H1 (cell line): ENCODE results near the gene STK32C. TPM values are rescaled to one million over a fixed set of nuclear protein-coding genes. Genes with fewer than 3 reads are reported as not detected.

ENCODE experiments used
- CTCF ChIA-PET: fragments of 300-600 bp; sonication (Branson Sonifier 250); formaldehyde crosslinking; loops from one replicate; lab custom pipeline; 2021; ENCODE audit not compliant: partially characterized antibody; lab: Charles Lee
- POLR2A ChIA-PET: fragments of 300-600 bp; sonication (Branson Sonifier 250); formaldehyde crosslinking; loops from one replicate; lab custom pipeline; 2021; ENCODE audit warnings: inconsistent platforms; ENCODE audit not compliant: partially characterized antibody; lab: Charles Lee
- DNase-seq, 2 experiments: peaks; one replicate each; pipeline versions ENCODE4 v3.0.0 to v3.0.0-alpha.2; 2010 to 2022; ENCODE audit warnings: low spot score in 2 of 2, low read depth in 1 of 2, mixed read lengths in 1 of 2
- FAIRE-seq: peaks from 2 replicates; lab custom pipeline; 2011; peaks lifted over from hg19 to GRCh38; lab: Jason Lieb, UNC
- H2AFZ ChIP-seq: 2 replicates; pipeline ENCODE4 v1.8.1; 2012; ENCODE audit warnings: low read length, inconsistent platforms
- H2AK5ac ChIP-seq: 2 replicates; pipeline ENCODE4 v1.6.1; 2013; ENCODE audit warnings: low read depth, low read length
- H2BK120ac ChIP-seq: replicated peaks from 2 replicates; pipeline ENCODE3; 2013; ENCODE audit warnings: low read depth, low read length, inconsistent platforms
- H2BK12ac ChIP-seq: 2 replicates; pipeline ENCODE4 v1.6.1; 2013; ENCODE audit warnings: low read depth, low read length
- H2BK15ac ChIP-seq: 2 replicates; pipeline ENCODE4 v1.6.1; 2013; ENCODE audit warnings: low read length
- H2BK20ac ChIP-seq: 2 replicates; pipeline ENCODE4 v1.6.1; 2013; ENCODE audit warnings: low read length
- H2BK5ac ChIP-seq: 2 replicates; pipeline ENCODE4 v1.6.1; 2013; ENCODE audit warnings: low read depth, low read length
- H3K14ac ChIP-seq: 2 replicates; pipeline ENCODE4 v1.6.1; 2013; ENCODE audit warnings: inconsistent platforms; ENCODE audit not compliant: insufficient read length
- H3K18ac ChIP-seq: 2 replicates; pipeline ENCODE4 v1.6.1; 2013; ENCODE audit warnings: low read length; ENCODE audit errors: extremely low read depth
- H3K23ac ChIP-seq: 2 replicates; pipeline ENCODE4 v1.6.1; 2013; ENCODE audit warnings: inconsistent platforms; ENCODE audit not compliant: insufficient read length
- H3K23me2 ChIP-seq: 2 replicates; pipeline ENCODE4 v1.6.1; 2013; ENCODE audit warnings: low read depth, low read length
- H3K27ac ChIP-seq: 2 replicates; pipeline ENCODE4 v1.6.1; 2011; ENCODE audit warnings: low read depth, low read length, inconsistent platforms
- H3K27me3 ChIP-seq, 4 experiments: replicated peaks in 1 of 4; 1 replicate in 1 of 4; 2 replicates in 3 of 4; pipeline versions ENCODE4 v1.6.1 to v1.8.1; 2011 to 2013; ENCODE audit warnings: low read length in 3 of 4, mild to moderate bottlenecking in 3 of 4, inconsistent platforms in 2 of 4, mixed read lengths in 2 of 4, moderate library complexity in 1 of 4; ENCODE audit not compliant: control insufficient read depth in 3 of 4, insufficient read depth in 3 of 4; ENCODE audit errors: extremely low read depth in 1 of 4
- H3K36me3 ChIP-seq, 4 experiments: 2 replicates each; pipeline versions ENCODE4 v1.6.1 to v1.8.1; 2011 to 2013; ENCODE audit warnings: mild to moderate bottlenecking in 4 of 4, low read length in 3 of 4, moderate library complexity in 2 of 4, control low read depth in 1 of 4, inconsistent platforms in 1 of 4; ENCODE audit not compliant: insufficient read depth in 4 of 4, control insufficient read depth in 2 of 4
- H3K4ac ChIP-seq: replicated peaks from 2 replicates; pipeline ENCODE3; 2013; ENCODE audit warnings: low read length, low read depth, mixed read lengths, inconsistent platforms; ENCODE audit not compliant: insufficient read length
- H3K4me1 ChIP-seq, 4 experiments: replicated peaks in 1 of 4; 1 replicate in 1 of 4; 2 replicates in 3 of 4; pipeline versions ENCODE4 v1.6.1 to v1.8.1; 2011 to 2013; ENCODE audit warnings: low read length in 3 of 4, inconsistent platforms in 2 of 4, mixed read lengths in 1 of 4; ENCODE audit not compliant: insufficient read depth in 4 of 4, control insufficient read depth in 3 of 4
- H3K4me2 ChIP-seq, 2 experiments: 2 replicates each; pipeline versions ENCODE4 v1.6.1 to v1.8.1; 2011 to 2013; ENCODE audit warnings: low read depth in 2 of 2, low read length in 2 of 2, control low read depth in 1 of 2, inconsistent platforms in 1 of 2, mild to moderate bottlenecking in 1 of 2; ENCODE audit not compliant: insufficient read depth in 1 of 2
- H3K4me3 ChIP-seq, 4 experiments: fragments of 200-600, 300-600 bp in 1 of 4; sonication (generic), shearing (Covaris generic), sonication (Bioruptor Twin) in 1 of 4; 2 replicates each; pipeline versions ENCODE4 v1.5.1 to v1.8.1; 2011 to 2016; ENCODE audit warnings: low read length in 4 of 4, low read depth in 3 of 4, control low read depth in 2 of 4, inconsistent platforms in 2 of 4, mild to moderate bottlenecking in 2 of 4, mixed read lengths in 1 of 4, moderate library complexity in 1 of 4; ENCODE audit not compliant: insufficient read depth in 2 of 4; ENCODE audit errors: extremely low read depth in 1 of 4
- H3K56ac ChIP-seq: replicated peaks from 2 replicates; pipeline ENCODE3; 2013; ENCODE audit warnings: low read depth, mild to moderate bottlenecking, mixed read lengths, low read length, inconsistent platforms; ENCODE audit not compliant: insufficient read length
- H3K79me1 ChIP-seq: 2 replicates; pipeline ENCODE4 v1.6.1; 2013; ENCODE audit warnings: low read depth, low read length, control low read depth
- H3K79me2 ChIP-seq, 2 experiments: 2 replicates each; pipeline versions ENCODE4 v1.6.1 to v1.8.1; 2012 to 2013; ENCODE audit warnings: low read length in 2 of 2, mild to moderate bottlenecking in 2 of 2, inconsistent platforms in 1 of 2; ENCODE audit not compliant: insufficient read depth in 2 of 2, control insufficient read depth in 1 of 2
- H3K9ac ChIP-seq, 4 experiments: replicated peaks in 1 of 4; 1 replicate in 1 of 4; 2 replicates in 3 of 4; pipeline versions ENCODE4 v1.6.1 to v1.8.1; 2011 to 2013; ENCODE audit warnings: low read depth in 3 of 4, low read length in 3 of 4, control low read depth in 2 of 4, mild to moderate bottlenecking in 2 of 4, moderate library complexity in 2 of 4, inconsistent platforms in 1 of 4; ENCODE audit errors: extremely low read depth in 1 of 4
- H3K9me3 ChIP-seq, 2 experiments: 2 replicates each; pipeline versions ENCODE4 v1.6.1 to v1.8.1; 2012 to 2013; ENCODE audit warnings: mild to moderate bottlenecking in 2 of 2, moderate library complexity in 2 of 2, control low read depth in 1 of 2, inconsistent platforms in 1 of 2, low read depth in 1 of 2, low read length in 1 of 2, mixed read lengths in 1 of 2; ENCODE audit not compliant: insufficient read depth in 2 of 2
- H4K20me1 ChIP-seq, 2 experiments: replicated peaks in 1 of 2; 2 replicates each; pipeline versions ENCODE3 to v1.8.1; 2011 to 2013; ENCODE audit warnings: inconsistent platforms in 2 of 2, low read length in 2 of 2, mild to moderate bottlenecking in 1 of 2; ENCODE audit not compliant: insufficient read depth in 2 of 2, control insufficient read depth in 1 of 2
- H4K5ac ChIP-seq: 2 replicates; pipeline ENCODE4 v1.6.1; 2013; ENCODE audit warnings: low read length, low read depth, mixed read lengths, inconsistent platforms; ENCODE audit not compliant: insufficient read length
- H4K8ac ChIP-seq: 2 replicates; pipeline ENCODE4 v1.8.0; 2013; ENCODE audit warnings: mild to moderate bottlenecking, moderate library complexity, low read length, inconsistent platforms; ENCODE audit not compliant: insufficient read depth; ENCODE audit errors: extremely low read depth
- H4K91ac ChIP-seq: replicated peaks from 2 replicates; pipeline ENCODE3; 2013; ENCODE audit warnings: low read length, mixed read lengths, inconsistent platforms; ENCODE audit not compliant: insufficient read length
- BACH1 ChIP-seq: IDR thresholded peaks from 2 replicates; pipeline ENCODE4 v1.6.1; 2012; ENCODE audit warnings: low read length, improper control_type of control experiment
- CTBP2 ChIP-seq: IDR thresholded peaks from 2 replicates; pipeline ENCODE4 v1.7.0; 2011; ENCODE audit warnings: borderline replicate concordance, mild to moderate bottlenecking, moderate library complexity, mixed read lengths, low read length; ENCODE audit not compliant: insufficient read depth, insufficient read length
- HDAC6 ChIP-seq: IDR thresholded peaks from one replicate; pipeline ENCODE4 v1.7.1; 2012; ENCODE audit warnings: low read depth, mild to moderate bottlenecking, inconsistent platforms, low read length, moderate library complexity
- JUN ChIP-seq: IDR thresholded peaks from 2 replicates; pipeline ENCODE4 v1.6.1; 2011; ENCODE audit warnings: low read depth, mild to moderate bottlenecking, improper control_type of control experiment, low read length
- POLR2AphosphoS5 ChIP-seq: IDR thresholded peaks from 2 replicates; pipeline ENCODE4 v1.6.1; 2011; ENCODE audit warnings: low read depth, low read length
- SIN3A ChIP-seq, 2 experiments: IDR thresholded peaks in 1 of 2; conservative IDR thresholded peaks in 1 of 2; 2 replicates each; pipeline ENCODE4 v1.6.1; 2011 to 2012; ENCODE audit warnings: low read length in 2 of 2, improper control_type of control experiment in 1 of 2, low read depth in 1 of 2, mild to moderate bottlenecking in 1 of 2
- SIX5 ChIP-seq: IDR thresholded peaks from 2 replicates; pipeline ENCODE4 v1.6.1; 2011; ENCODE audit warnings: mild to moderate bottlenecking, low read depth, low read length
- SP2 ChIP-seq: IDR thresholded peaks from 2 replicates; pipeline ENCODE4 v1.6.1; 2012; ENCODE audit warnings: mild to moderate bottlenecking, low read length, inconsistent platforms
- SRF ChIP-seq: IDR thresholded peaks from 2 replicates; pipeline ENCODE4 v1.6.1; 2011; ENCODE audit warnings: mild to moderate bottlenecking, low read depth, low read length, moderate library complexity
- SUZ12 ChIP-seq: fragments of 200-600 bp; sonication (generic); IDR thresholded peaks from 2 replicates; pipeline ENCODE4 v1.6.1; 2012; ENCODE audit warnings: mild to moderate bottlenecking, inconsistent platforms, low read length, moderate library complexity, mixed read lengths
- TAF7 ChIP-seq: optimal IDR thresholded peaks from 2 replicates; pipeline ENCODE3; 2011; ENCODE audit warnings: low read depth, mild to moderate bottlenecking, inconsistent platforms, low read length, moderate library complexity, borderline replicate concordance
- TBP ChIP-seq: IDR thresholded peaks from 2 replicates; pipeline ENCODE4 v1.6.1; 2011; ENCODE audit warnings: low read depth, low read length, improper control_type of control experiment
- TEAD4 ChIP-seq: IDR thresholded peaks from 2 replicates; pipeline ENCODE4 v1.6.1; 2012; ENCODE audit warnings: low read depth, low read length, inconsistent platforms, mixed read lengths
- WGBS, 2 experiments: shearing (Covaris generic) in 1 of 2; methylation state at CpG; one replicate each; pipeline versions ENCODE4 v1.1.6 to v1.1.7; 2013 to 2015; ENCODE audit warnings: low lambda C conversion rate in 2 of 2, mixed read lengths in 2 of 2, inconsistent platforms in 1 of 2, low coverage in 1 of 2, missing lambda C conversion rate in 1 of 2; ENCODE audit not compliant: insufficient replicate concordance in 2 of 2, insufficient coverage in 1 of 2, insufficient read length in 1 of 2; ENCODE audit errors: extremely low coverage in 1 of 2, missing lambda C conversion rate in 1 of 2; 5-methylcytosine and 5-hydroxymethylcytosine counted together
- polyA plus RNA-seq, 7 experiments: library from polyadenylated mRNA; depleted of rRNA in 3 of 7; stranded (reverse) in 5 of 7; unstranded in 2 of 7; fragments of >200 nt in 5 of 7; fragments of 200-250 nt in 2 of 7; gene quantifications; 1 replicate in 5 of 7; 2 replicates in 1 of 7; 4 replicates in 1 of 7; pipeline versions ENCODE4 v1.2.1 to v1.2.3, GENCODE V29; 2011 to 2013; ENCODE audit warnings: missing spikeins in 2 of 7, mixed read lengths in 2 of 7
- total RNA-seq: library from RNA; stranded (reverse); fragmentation: NEBNext Ultra II Directional; extraction: Animal tissue kit (Norgen Biotek cat#: 25700); gene quantifications from 2 replicates; pipeline ENCODE4 v1.2.1, GENCODE V29; 2021

STK32C gene
- total and polyA plus RNA-seq, 2 of the 8 experiments (the other 6 are each of a cell fraction or from before 2014, with no cell fraction given), result 10.6 to 15.6 TPM

- Histone ChIP-seq H3K4me2 (no peak overlapping the region), H4K20me1 (peaks cover 0 to under 1% of the 10 kb centered on the region in 2 experiments), H2BK5ac (no peak overlapping the region), H3K23ac (no peak overlapping the region), H2AFZ (no peak overlapping the region), H4K91ac (no peak overlapping the region), H2BK20ac (no peak overlapping the region), H2BK120ac (no peak overlapping the region), H3K14ac (no peak overlapping the region), H3K4ac (no peak overlapping the region), H3K9ac (no peak overlapping the region), H3K27me3 (peaks cover 1 to 13% (median 10%) of the 10 kb centered on the region in 4 experiments), H3K79me2 (no peaks in the 10 kb centered on the region), H4K5ac (no peak overlapping the region), H3K4me3 (no peak overlapping the region), H2BK12ac (no peak overlapping the region), H3K36me3 (no peaks in the 10 kb centered on the region), H3K56ac (no peak overlapping the region), H3K27ac (no peak overlapping the region), H3K9me3 (no peaks in the 10 kb centered on the region; a peak in 1 of 4 replicates), H3K18ac (no peak overlapping the region), H3K23me2 (peaks cover 4% of the 10 kb centered on the region), H3K4me1 (peaks cover 0 to 9% (median 7%) of the 10 kb centered on the region in 4 experiments; a peak in 6 of 7 replicates), H3K79me1 (peaks cover 6% of the 10 kb centered on the region), H4K8ac (no peak overlapping the region), H2BK15ac (no peak overlapping the region), H2AK5ac (no peak overlapping the region)
- ChIA-PET POLR2A (no interaction called here), CTCF (no interaction called here)
- no peak for TF ChIP-seq SRF
- TF ChIP-seq POLR2AphosphoS5, result no peak
- no peak for TF ChIP-seq SP2
- TF ChIP-seq SIN3A (conservative IDR thresholded peaks at IDR 0.05 in 1 of 2, IDR thresholded peaks at IDR 0.05 in 1 of 2; ENCODE audit: low read depth in 1 of 2, low read length in 2 of 2), result no peak
- no peak for TF ChIP-seq HDAC6
- TF ChIP-seq TAF7, result no peak
- no peak for TF ChIP-seq BACH1
- no peak for TF ChIP-seq TEAD4
- no peak for TF ChIP-seq SUZ12
- no peak for TF ChIP-seq JUN
- no peak for TF ChIP-seq TBP
- no peak for TF ChIP-seq CTBP2
- TF ChIP-seq SIX5, result no peak
- FAIRE-seq, result no peak
- no peak for DNase-seq
- 86% methylated on average over 16 of the region's 16 CpGs; no CpG with 5 or more reads in 1 of the 2 experiments for WGBS, 2 experiments
Measured at GRCh38 chr10:132179551-132180392, 128.0 kb downstream of the STK32C start.
